Lower leg skin (tissue), 3 donors: Measurements from ENCODE around the gene NFIA.

Experiments used
- CTCF ChIP-seq, 3 donors: fragments of 450-650 bp; IDR thresholded peaks; one replicate each; pipeline ENCODE4 v1.5.1; 2016; ENCODE audit warnings: antibody characterized with exemption in 3 of 3, mild to moderate bottlenecking in 3 of 3, moderate library complexity in 2 of 3
- POLR2A ChIP-seq, 2 donors: fragments of 450-650 bp; IDR thresholded peaks; one replicate each; pipeline ENCODE4 v1.6.1; 2016 to 2017; ENCODE audit warnings: antibody characterized with exemption in 2 of 2, mild to moderate bottlenecking in 1 of 2, moderate library complexity in 1 of 2

- TF ChIP-seq CTCF (IDR thresholded peaks at IDR 0.05) = no peak
- TF ChIP-seq POLR2A (IDR thresholded peaks at IDR 0.05) = no peak
Measured at GRCh38 chr1:61250933-61251332, 168.6 kb downstream of the NFIA start.
